Astrocyte of the cerebellum (primary cell): Measurements from ENCODE around the gene NUP160.

ENCODE experiments used
- DNase-seq: peaks from one replicate; pipeline ENCODE4 v3.0.0-alpha.2; 2011; ENCODE audit warnings: low read depth
- H3K4me3 ChIP-seq: 2 replicates; pipeline ENCODE4 v1.5.1; 2011; ENCODE audit warnings: mild to moderate bottlenecking, low read depth, low read length, moderate library complexity
- CTCF ChIP-seq: IDR thresholded peaks from 2 replicates; pipeline ENCODE4 v1.5.1; 2012; ENCODE audit warnings: low read length, low read depth, moderate library complexity, mild to moderate bottlenecking; ENCODE audit errors: missing control alignments
- in situ Hi-C: cut with HindIII; loops from 2 replicates; pipeline ENCODE4 v1.10.0; 2017; ENCODE audit warnings: low sequenced_read_pairs

The NUP160 gene

DNA sequence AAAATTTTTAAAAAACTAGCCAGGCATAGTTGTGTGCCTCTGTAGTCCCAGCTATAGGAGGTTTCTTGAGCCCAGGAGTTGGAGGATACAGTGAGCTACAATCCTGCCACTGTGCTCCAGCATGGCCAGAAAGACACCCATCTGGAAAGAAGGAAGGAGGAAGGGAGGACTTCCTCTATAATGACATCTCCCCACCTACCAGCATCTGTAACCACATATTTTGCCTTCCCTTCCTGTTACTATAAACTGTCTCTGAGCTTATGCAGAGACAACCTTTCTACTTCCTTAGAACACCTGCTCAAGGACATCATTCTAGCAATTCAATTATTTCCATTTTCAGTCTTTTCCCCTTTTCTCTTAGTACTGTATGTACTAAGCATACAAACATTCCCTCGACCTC lies 2.2 kb upstream of the NUP160 start:
- TF ChIP-seq CTCF: no peak
- no peak for DNase-seq
- no peak overlapping the region for H3K4me3 ChIP-seq
- in situ Hi-C loops: no loop called here

DNA sequence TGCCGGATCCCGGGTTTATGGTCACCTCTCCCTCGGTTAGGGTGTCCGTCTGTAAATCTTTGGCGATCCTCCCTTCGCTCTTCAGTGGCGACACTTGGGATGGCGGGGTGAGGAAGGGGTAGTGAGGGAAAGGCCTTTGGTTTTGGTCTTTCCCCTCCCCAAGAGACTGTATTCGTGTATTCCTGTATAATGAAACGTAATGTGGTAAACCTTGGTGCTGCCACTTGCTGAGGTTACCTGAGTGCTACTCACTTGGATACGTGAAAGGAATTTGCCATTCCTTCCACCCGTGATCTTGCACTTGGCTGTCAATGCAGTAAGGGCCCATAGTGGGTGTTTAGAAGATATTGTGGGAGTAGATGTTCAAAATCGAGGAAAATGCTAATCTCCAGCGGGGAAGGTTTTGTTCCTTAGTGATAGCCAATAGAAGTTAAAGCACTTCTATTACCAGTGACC lies 578 bp upstream of the NUP160 start:
- in situ Hi-C loops: no loop called here
- no peak for TF ChIP-seq CTCF
- no peak for DNase-seq
- H3K4me3 ChIP-seq: peak overlapping the region; percentile 95

DNA sequence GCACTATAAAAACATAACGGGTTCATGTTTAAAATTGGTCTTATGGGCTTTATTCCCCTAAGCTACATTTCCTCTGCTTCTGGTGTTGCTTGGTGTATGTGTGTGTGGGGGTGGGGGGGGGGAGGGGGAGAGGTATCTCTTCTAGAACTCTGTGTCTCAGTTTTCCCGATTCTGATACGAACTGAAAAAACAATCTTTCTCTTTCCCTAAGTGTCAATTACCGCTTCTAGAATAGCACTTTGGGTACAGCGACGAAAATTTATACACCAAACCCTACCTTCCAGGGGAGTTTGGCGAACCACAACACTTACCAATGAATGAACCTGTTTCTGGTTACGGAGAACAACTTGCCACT lies 636 bp downstream of the NUP160 start:
- peak overlapping the region; percentile 95 for H3K4me3 ChIP-seq
- in situ Hi-C loops: no loop called here
- no peak for TF ChIP-seq CTCF
- DNase-seq: no peak

- no peak for TF ChIP-seq CTCF
- peak overlapping the region; percentile 95 for H3K4me3 ChIP-seq
- in situ Hi-C loops: no loop called here
- no peak for DNase-seq
These were observed 1.2 kb downstream of the NUP160 start for GRCh38 chr11:47846998-47847397.

DNA sequence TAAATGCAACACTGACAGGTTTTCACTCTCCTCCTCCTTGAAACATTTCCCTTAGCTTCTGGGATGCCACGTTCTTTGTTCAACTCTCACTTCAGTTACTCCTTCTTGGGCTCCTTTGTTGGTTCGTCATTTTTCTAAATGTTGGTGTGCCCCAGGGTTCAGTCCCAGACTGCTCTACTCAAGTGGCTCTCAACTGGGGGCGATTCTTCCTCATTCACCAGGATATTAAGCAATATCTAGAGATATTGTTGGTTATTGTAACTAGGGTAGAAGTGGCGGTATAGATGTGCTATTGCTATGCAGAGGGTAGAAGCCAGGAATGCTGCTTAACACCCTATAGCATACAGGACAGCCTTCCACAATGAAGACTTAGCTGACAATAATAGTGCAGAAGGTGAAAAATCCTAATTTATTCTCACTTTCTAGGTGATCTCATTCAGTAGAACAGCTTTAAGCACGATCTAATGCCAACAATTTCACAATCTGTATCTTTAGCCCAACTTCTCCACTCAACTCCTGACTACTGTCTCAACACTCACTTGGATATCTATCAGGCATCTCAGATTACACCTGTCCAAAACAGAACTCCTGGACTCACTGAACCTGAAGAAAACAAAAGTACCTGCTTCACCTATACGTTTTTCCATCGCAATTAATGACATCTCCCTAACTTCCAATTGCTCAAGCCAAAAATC lies 4.6 kb downstream of the NUP160 start:
- no peak for TF ChIP-seq CTCF
- H3K4me3 ChIP-seq: no peak overlapping the region
- DNase-seq: no peak
- in situ Hi-C loops: no loop called here

DNA sequence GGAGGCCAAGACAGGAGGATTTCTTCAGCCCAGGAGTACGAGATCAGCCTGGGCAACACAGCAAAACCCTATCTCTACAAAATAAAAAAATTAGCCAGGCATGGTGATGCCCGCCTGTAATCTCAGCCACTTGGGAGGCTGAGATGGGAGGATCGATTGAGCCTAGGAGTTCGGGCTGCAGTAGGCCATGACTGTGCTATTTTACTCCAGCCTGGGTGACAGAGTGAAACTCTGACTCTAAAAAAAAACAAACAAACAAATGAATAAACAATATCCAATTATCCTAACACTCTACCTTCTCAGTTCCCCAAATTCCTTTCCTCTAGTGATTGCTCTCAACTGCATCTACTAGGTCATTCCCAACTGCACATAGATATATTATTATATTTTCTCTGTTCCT lies 5.4 kb downstream of the NUP160 start:
- TF ChIP-seq CTCF: no peak
- H3K4me3 ChIP-seq: no peak overlapping the region
- DNase-seq: no peak
- in situ Hi-C loops: no loop called here

- no peak overlapping the region for H3K4me3 ChIP-seq
- in situ Hi-C loops: no loop called here
- no peak for DNase-seq
- TF ChIP-seq CTCF: no peak
These were observed 10.2 kb downstream of the NUP160 start for GRCh38 chr11:47837929-47838328.
